Tibial nerve (tissue), 4 donors: Measurements from ENCODE around the gene SMIM29. TPM values are rescaled to one million over a fixed set of nuclear protein-coding genes. Genes with fewer than 3 reads are reported as not detected.
A peak's percentile ranks its signal among the peaks of the same experiment; 100 is the strongest.

Experiments
- DNase-seq, 2 donors: peaks; one replicate each; pipeline ENCODE4 v3.0.0-alpha.2; 2019; ENCODE audit warnings: low spot score in 2 of 2
- H3K27ac ChIP-seq, 4 donors: fragments of 200-600 bp; sonication (generic) in 3 of 4; one replicate each; pipeline ENCODE4 v1.5.1; 2017 to 2019; ENCODE audit warnings: mild to moderate bottlenecking in 1 of 4
- H3K27me3 ChIP-seq, 2 donors: fragments of 200-600 bp; sonication (generic) in 1 of 2; one replicate each; pipeline versions ENCODE4 v1.5.1 to v1.6.0; 2017 to 2019
- H3K36me3 ChIP-seq, 3 donors: fragments of 200-600 bp; sonication (generic); one replicate each; pipeline ENCODE4 v1.5.1; 2018 to 2019
- H3K4me1 ChIP-seq, 4 donors: fragments of 200-600 bp; sonication (generic) in 3 of 4; one replicate each; pipeline ENCODE4 v1.5.1; 2017 to 2019
- H3K4me3 ChIP-seq, 4 donors: fragments of 200-600 bp; sonication (generic) in 3 of 4; one replicate each; pipeline ENCODE4 v1.5.1; 2017 to 2019; ENCODE audit warnings: mild to moderate bottlenecking in 1 of 4, moderate library complexity in 1 of 4
- H3K9me3 ChIP-seq, 4 donors: fragments of 200-600 bp; sonication (generic) in 3 of 4; one replicate each; pipeline ENCODE4 v1.5.1; 2017 to 2019
- CTCF ChIP-seq, 5 experiments: fragments of 200-600 bp in 3 of 5; fragments of 450-650 bp in 2 of 5; sonication (generic) in 3 of 5; IDR thresholded peaks; one replicate each; pipeline ENCODE4 v1.5.1; 2016 to 2019; ENCODE audit warnings: antibody characterized with exemption in 5 of 5, mild to moderate bottlenecking in 3 of 5, moderate library complexity in 2 of 5
- EP300 ChIP-seq, 2 donors: sonication (generic); formaldehyde crosslinking; IDR thresholded peaks; one replicate each; pipeline ENCODE4 v1.6.1; 2017; ENCODE audit warnings: antibody characterized with exemption in 2 of 2, mild to moderate bottlenecking in 1 of 2
- POLR2A ChIP-seq, 2 donors: fragments of 450-650 bp; IDR thresholded peaks; one replicate each; pipeline ENCODE4 v1.6.1; 2017; ENCODE audit warnings: antibody characterized with exemption in 2 of 2, mild to moderate bottlenecking in 2 of 2, moderate library complexity in 2 of 2
- WGBS, 2 donors: methylation state at CpG; one replicate each; pipeline ENCODE4 v1.1.5; 2018; 5-methylcytosine and 5-hydroxymethylcytosine counted together
- total RNA-seq, 4 donors: library from RNA; depleted of rRNA; stranded (reverse); fragments of >200 nt; gene quantifications; one replicate each; pipeline ENCODE4 v1.1.0, GENCODE V29; 2016

SMIM29 gene
- total RNA-seq, 4 donors from 2014 or later: 36.3 to 51.9 (median 42.9) TPM

GRCh38 chr6:34243901-34244884 is 4.6 kb downstream of the SMIM29 start:
- WGBS, 2 donors: 22 to 23% methylated on average over 11 to 19 of the region's 19 CpGs
- peaks cover 0 to 33% (median 0%) of the 10 kb centered on the region in 3 donors for H3K36me3 ChIP-seq
- H3K4me3 ChIP-seq: no peak overlapping the region
- DNase-seq: peak; percentile 43 to 60
- H3K9me3 ChIP-seq: no peaks in the 10 kb centered on the region
- TF ChIP-seq EP300 (IDR thresholded peaks at IDR 0.05) (peak in 1 of 2 donors; percentile 19), CTCF (IDR thresholded peaks at IDR 0.05) (peak in 2 of 5 experiments; percentile 10 to 25), POLR2A (IDR thresholded peaks at IDR 0.05) (no peak)
- H3K27me3 ChIP-seq: no peaks in the 10 kb centered on the region
- peaks cover 0 to 67% (median 27%) of the 10 kb centered on the region in 4 donors for H3K4me1 ChIP-seq
- H3K27ac ChIP-seq: peak overlapping the region in 3 of 4 donors; percentile 39 to 80 (median 47)

GRCh38 chr6:34243131-34243771 is 5.6 kb downstream of the SMIM29 start:
- peaks cover 0 to 33% (median 0%) of the 10 kb centered on the region in 3 donors for H3K36me3 ChIP-seq
- H3K4me3 ChIP-seq: no peak overlapping the region
- peaks cover 0 to 72% (median 30%) of the 10 kb centered on the region in 4 donors for H3K4me1 ChIP-seq
- H3K27ac ChIP-seq: peak overlapping the region in 2 of 4 donors; percentile 39 to 80
- H3K27me3 ChIP-seq: no peaks in the 10 kb centered on the region
- H3K9me3 ChIP-seq: no peaks in the 10 kb centered on the region
- no peak for TF ChIP-seq POLR2A (IDR thresholded peaks at IDR 0.05)
- no peak for TF ChIP-seq EP300 (IDR thresholded peaks at IDR 0.05)
- TF ChIP-seq CTCF (IDR thresholded peaks at IDR 0.05): no peak
- no peak for DNase-seq
- WGBS, 2 donors: 44 to 52% methylated on average over 5 of the region's 5 CpGs

- Histone ChIP-seq H3K4me3 (no peak overlapping the region), H3K27me3 (no peaks in the 10 kb centered on the region), H3K27ac (peak overlapping the region in 2 of 4 donors; percentile 39 to 80), H3K9me3 (no peaks in the 10 kb centered on the region), H3K36me3 (peaks cover 0 to 33% (median 0%) of the 10 kb centered on the region in 3 donors), H3K4me1 (peaks cover 0 to 71% (median 26%) of the 10 kb centered on the region in 4 donors)
- DNase-seq: no peak
- no peak for TF ChIP-seq POLR2A (IDR thresholded peaks at IDR 0.05)
- TF ChIP-seq EP300 (IDR thresholded peaks at IDR 0.05): no peak
- no peak for TF ChIP-seq CTCF (IDR thresholded peaks at IDR 0.05)
- 75 to 81% methylated on average over 6 to 7 of the region's 7 CpGs for WGBS, 2 donors
Measured at GRCh38 chr6:34242252-34243130, 6.3 kb downstream of the SMIM29 start.

- Histone ChIP-seq H3K4me1 (peaks cover 0 to 63% (median 21%) of the 10 kb centered on the region in 4 donors), H3K27ac (no peak overlapping the region), H3K36me3 (peaks cover 0 to 29% (median 0%) of the 10 kb centered on the region in 3 donors), H3K4me3 (no peak overlapping the region), H3K9me3 (no peaks in the 10 kb centered on the region), H3K27me3 (no peaks in the 10 kb centered on the region)
- DNase-seq: no peak
- TF ChIP-seq EP300 (IDR thresholded peaks at IDR 0.05): no peak
- no peak for TF ChIP-seq CTCF (IDR thresholded peaks at IDR 0.05)
- TF ChIP-seq POLR2A (IDR thresholded peaks at IDR 0.05): no peak
- WGBS, 2 donors: 89 to 90% methylated on average over 13 of the region's 13 CpGs
Measured at GRCh38 chr6:34241351-34242215, 7.2 kb downstream of the SMIM29 start.
